ENCODE results near the gene STAT5B.

Gene STAT5B

DNA sequence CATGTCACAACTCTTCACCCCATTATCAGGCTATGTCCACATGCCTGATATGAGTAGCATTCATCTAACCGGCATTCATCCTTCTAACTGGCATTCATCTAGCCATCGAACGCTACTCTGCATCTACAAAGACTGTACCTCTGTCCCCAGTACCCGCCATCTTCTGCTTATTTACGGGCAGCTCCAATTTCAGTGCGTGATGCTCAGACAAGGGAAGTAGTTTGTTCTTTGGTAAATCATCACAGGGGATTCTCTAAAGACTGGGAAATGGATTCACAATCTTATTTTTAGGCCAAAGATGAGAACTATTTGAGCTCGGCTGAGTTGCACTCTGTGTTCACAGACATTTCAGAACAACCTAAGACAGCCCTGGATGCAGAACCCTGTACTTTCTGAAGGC lies 39.4 kb downstream of the STAT5B start:
- TF ChIP-seq ZFP3 (CRISPR knock-in tag; IDR thresholded peaks at IDR 0.05), result no peak
- TF ChIP-seq ESRRG (CRISPR knock-in tag; IDR thresholded peaks at IDR 0.05), result no peak
- TF ChIP-seq, protein P1, sequence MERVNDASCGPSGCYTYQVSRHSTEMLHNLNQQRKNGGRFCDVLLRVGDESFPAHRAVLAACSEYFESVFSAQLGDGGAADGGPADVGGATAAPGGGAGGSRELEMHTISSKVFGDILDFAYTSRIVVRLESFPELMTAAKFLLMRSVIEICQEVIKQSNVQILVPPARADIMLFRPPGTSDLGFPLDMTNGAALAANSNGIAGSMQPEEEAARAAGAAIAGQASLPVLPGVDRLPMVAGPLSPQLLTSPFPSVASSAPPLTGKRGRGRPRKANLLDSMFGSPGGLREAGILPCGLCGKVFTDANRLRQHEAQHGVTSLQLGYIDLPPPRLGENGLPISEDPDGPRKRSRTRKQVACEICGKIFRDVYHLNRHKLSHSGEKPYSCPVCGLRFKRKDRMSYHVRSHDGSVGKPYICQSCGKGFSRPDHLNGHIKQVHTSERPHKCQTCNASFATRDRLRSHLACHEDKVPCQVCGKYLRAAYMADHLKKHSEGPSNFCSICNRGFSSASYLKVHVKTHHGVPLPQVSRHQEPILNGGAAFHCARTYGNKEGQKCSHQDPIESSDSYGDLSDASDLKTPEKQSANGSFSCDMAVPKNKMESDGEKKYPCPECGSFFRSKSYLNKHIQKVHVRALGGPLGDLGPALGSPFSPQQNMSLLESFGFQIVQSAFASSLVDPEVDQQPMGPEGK (CRISPR knock-in tag; IDR thresholded peaks at IDR 0.05; ENCODE audit: borderline replicate concordance), result no peak
- no peak for TF ChIP-seq ISL1 (CRISPR knock-in tag; IDR thresholded peaks at IDR 0.05)
- no peak for TF ChIP-seq ZNF565 (CRISPR knock-in tag; conservative IDR thresholded peaks at IDR 0.05; ENCODE audit: low read depth)
- TF ChIP-seq ZC3H10 (CRISPR knock-in tag; IDR thresholded peaks at IDR 0.05), result no peak
- TF ChIP-seq OSR1 (CRISPR knock-in tag; IDR thresholded peaks at IDR 0.05), result no peak
- TF ChIP-seq BACH2 (CRISPR knock-in tag; IDR thresholded peaks at IDR 0.05; ENCODE audit: borderline replicate concordance), result no peak
- TF ChIP-seq POU6F1 (CRISPR knock-in tag; IDR thresholded peaks at IDR 0.05; ENCODE audit: borderline replicate concordance, low read depth), result no peak
- TF ChIP-seq, protein P2, sequence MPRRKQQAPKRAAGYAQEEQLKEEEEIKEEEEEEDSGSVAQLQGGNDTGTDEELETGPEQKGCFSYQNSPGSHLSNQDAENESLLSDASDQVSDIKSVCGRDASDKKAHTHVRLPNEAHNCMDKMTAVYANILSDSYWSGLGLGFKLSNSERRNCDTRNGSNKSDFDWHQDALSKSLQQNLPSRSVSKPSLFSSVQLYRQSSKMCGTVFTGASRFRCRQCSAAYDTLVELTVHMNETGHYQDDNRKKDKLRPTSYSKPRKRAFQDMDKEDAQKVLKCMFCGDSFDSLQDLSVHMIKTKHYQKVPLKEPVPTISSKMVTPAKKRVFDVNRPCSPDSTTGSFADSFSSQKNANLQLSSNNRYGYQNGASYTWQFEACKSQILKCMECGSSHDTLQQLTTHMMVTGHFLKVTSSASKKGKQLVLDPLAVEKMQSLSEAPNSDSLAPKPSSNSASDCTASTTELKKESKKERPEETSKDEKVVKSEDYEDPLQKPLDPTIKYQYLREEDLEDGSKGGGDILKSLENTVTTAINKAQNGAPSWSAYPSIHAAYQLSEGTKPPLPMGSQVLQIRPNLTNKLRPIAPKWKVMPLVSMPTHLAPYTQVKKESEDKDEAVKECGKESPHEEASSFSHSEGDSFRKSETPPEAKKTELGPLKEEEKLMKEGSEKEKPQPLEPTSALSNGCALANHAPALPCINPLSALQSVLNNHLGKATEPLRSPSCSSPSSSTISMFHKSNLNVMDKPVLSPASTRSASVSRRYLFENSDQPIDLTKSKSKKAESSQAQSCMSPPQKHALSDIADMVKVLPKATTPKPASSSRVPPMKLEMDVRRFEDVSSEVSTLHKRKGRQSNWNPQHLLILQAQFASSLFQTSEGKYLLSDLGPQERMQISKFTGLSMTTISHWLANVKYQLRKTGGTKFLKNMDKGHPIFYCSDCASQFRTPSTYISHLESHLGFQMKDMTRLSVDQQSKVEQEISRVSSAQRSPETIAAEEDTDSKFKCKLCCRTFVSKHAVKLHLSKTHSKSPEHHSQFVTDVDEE (CRISPR knock-in tag; IDR thresholded peaks at IDR 0.05), result no peak
- TF ChIP-seq PPARA (CRISPR knock-in tag; IDR thresholded peaks at IDR 0.05; ENCODE audit: borderline replicate concordance), result no peak
- TF ChIP-seq CSRNP3 (CRISPR knock-in tag; IDR thresholded peaks at IDR 0.05), result no peak
- TF ChIP-seq GLIS3 (CRISPR knock-in tag; IDR thresholded peaks at IDR 0.05), result no peak
- TF ChIP-seq ZNF8 (CRISPR knock-in tag; IDR thresholded peaks at IDR 0.05), result no peak
- TF ChIP-seq RARB (CRISPR knock-in tag; IDR thresholded peaks at IDR 0.05), result no peak
- TF ChIP-seq SNAI2 (CRISPR knock-in tag; IDR thresholded peaks at IDR 0.05), result no peak
- TF ChIP-seq TOX (CRISPR knock-in tag; IDR thresholded peaks at IDR 0.05; ENCODE audit: borderline replicate concordance), result no peak
- no peak for TF ChIP-seq TCF4 (CRISPR knock-in tag; IDR thresholded peaks at IDR 0.05; ENCODE audit: borderline replicate concordance)
- ATAC-seq, result no peak

DNA sequence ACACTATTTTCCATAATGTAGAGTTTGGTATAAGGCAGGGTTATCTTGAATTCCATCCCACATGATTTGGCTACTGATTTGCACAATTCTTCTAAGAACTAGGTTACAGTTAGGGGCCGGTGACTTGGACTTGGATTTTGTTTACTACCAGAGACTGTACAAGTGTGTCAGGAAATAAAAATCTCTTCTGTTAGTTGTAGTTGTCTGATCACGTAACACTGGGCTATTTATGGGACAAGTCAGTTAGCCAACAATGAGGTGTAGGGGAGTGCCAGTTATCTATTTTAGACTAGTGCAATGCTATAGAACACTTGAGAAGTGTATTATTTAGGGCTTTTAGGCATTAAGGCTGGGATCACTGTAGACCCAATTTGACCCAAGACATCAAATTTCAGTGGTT lies 42.2 kb downstream of the STAT5B start:
- ATAC-seq, result no peak
- TF ChIP-seq CSDC2 (CRISPR knock-in tag; IDR thresholded peaks at IDR 0.05) (no peak), ISL1 (CRISPR knock-in tag; IDR thresholded peaks at IDR 0.05) (no peak), TCF4 (CRISPR knock-in tag; IDR thresholded peaks at IDR 0.05; ENCODE audit: borderline replicate concordance) (no peak), ARNTL (CRISPR knock-in tag; IDR thresholded peaks at IDR 0.05; ENCODE audit: borderline replicate concordance, low read depth) (no peak), PPARA (CRISPR knock-in tag; IDR thresholded peaks at IDR 0.05; ENCODE audit: borderline replicate concordance) (no peak), TOX (CRISPR knock-in tag; IDR thresholded peaks at IDR 0.05; ENCODE audit: borderline replicate concordance) (no peak), GLIS3 (CRISPR knock-in tag; IDR thresholded peaks at IDR 0.05) (no peak), ZFP30 (CRISPR knock-in tag; IDR thresholded peaks at IDR 0.05) (no peak), ZC3H10 (CRISPR knock-in tag; IDR thresholded peaks at IDR 0.05) (no peak)
- TF ChIP-seq, protein P1 (CRISPR knock-in tag; IDR thresholded peaks at IDR 0.05; ENCODE audit: borderline replicate concordance), result no peak

GRCh38 chr17:42233156-42233555 lies 43.0 kb downstream of the STAT5B start:
- ATAC-seq, result no peak
- TF ChIP-seq ZC3H10 (CRISPR knock-in tag; IDR thresholded peaks at IDR 0.05) (no peak), RARB (CRISPR knock-in tag; IDR thresholded peaks at IDR 0.05) (no peak), CSDC2 (CRISPR knock-in tag; IDR thresholded peaks at IDR 0.05) (no peak), OSR1 (CRISPR knock-in tag; IDR thresholded peaks at IDR 0.05) (no peak), POU6F1 (CRISPR knock-in tag; IDR thresholded peaks at IDR 0.05; ENCODE audit: borderline replicate concordance, low read depth) (no peak), ARNTL (CRISPR knock-in tag; IDR thresholded peaks at IDR 0.05; ENCODE audit: borderline replicate concordance, low read depth) (no peak), CSRNP3 (CRISPR knock-in tag; IDR thresholded peaks at IDR 0.05) (no peak), ZNF565 (CRISPR knock-in tag; conservative IDR thresholded peaks at IDR 0.05; ENCODE audit: low read depth) (no peak), ISL1 (CRISPR knock-in tag; IDR thresholded peaks at IDR 0.05) (no peak)

Data from SK-N-SH treated with all-trans-retinoic acid at 6 μM for 48 hours (cell line).